HCT116 (cell line): ENCODE results near the gene AADAC. TPM values are rescaled to one million over a fixed set of nuclear protein-coding genes. Genes with fewer than 3 reads are reported as not detected.
"Not testable (repeated sequence)": the region's sequence is repeated elsewhere in the genome, so short reads cannot be mapped to it uniquely, and the experiment has no call there.

ENCODE experiments used
- ATAC-seq: fragments of 200-7000 bp; cut with Tn5 transposase; 2 replicates; pipeline ENCODE4 v1.9.1; 2020; ENCODE audit warnings: mild to moderate bottlenecking, moderate library complexity
- BruUV-seq: library from RNA; stranded (reverse); fragments of 400-500 nt; replicated peaks from 2 replicates; lab custom pipeline; 2021; lab: Mats Ljungman, UMichigan
- CTCF ChIA-PET: fragments of 300-600 bp; sonication (Branson Sonifier 250); formaldehyde crosslinking; loops from one replicate; lab custom pipeline; 2021; ENCODE audit warnings: antibody characterized with exemption; lab: Charles Lee
- POLR2A ChIA-PET: fragments of 300-600, 350-600 bp; sonication (Branson Sonifier 250); formaldehyde crosslinking; loops from one replicate; lab custom pipeline; 2021; ENCODE audit warnings: antibody characterized with exemption; lab: Charles Lee
- RAD21 ChIA-PET, 2 experiments: fragments of 300-600 bp; sonication (Branson Sonifier 250); formaldehyde crosslinking; loops; one replicate each; lab custom pipeline; 2023; ENCODE audit warnings: low total read pairs in 2 of 2; ENCODE audit not compliant: uncharacterized antibody in 2 of 2, unreplicated experiment in 2 of 2, low non-redundant PET in 1 of 2; lab: Charles Lee
- DNase-seq: peaks from one replicate; pipeline ENCODE4 v3.0.0-alpha.2; 2010; ENCODE audit warnings: low read depth, low spot score
- H2AFZ ChIP-seq: fragments of 200-600 bp; shearing (Covaris generic), sonication (generic); 2 replicates; pipeline ENCODE4 v1.6.1; 2017; ENCODE audit warnings: low read depth, mixed run types, mixed read lengths, antibody characterized with exemption, low read length; ENCODE audit not compliant: poor library complexity, severe bottlenecking
- H3K27ac ChIP-seq: 2 replicates; pipeline ENCODE4 v1.5.1; 2012; ENCODE audit warnings: low read depth, low read length
- H3K27me3 ChIP-seq: fragments of 200-600 bp; sonication (generic); 2 replicates; pipeline ENCODE4 v1.6.1; 2016; ENCODE audit warnings: mixed run types, low read length, mixed read lengths; ENCODE audit not compliant: insufficient read depth
- H3K36me3 ChIP-seq, 2 experiments: fragments of 200-500 bp in 1 of 2; fragments of 200-600 bp in 1 of 2; sonication (Bioruptor generic) in 1 of 2; sonication (generic) in 1 of 2; 2 replicates each; pipeline versions ENCODE4 v1.5.1 to v1.6.1; 2014 to 2016; ENCODE audit warnings: low read length in 2 of 2, inconsistent platforms in 1 of 2, mixed read lengths in 1 of 2, mixed run types in 1 of 2; ENCODE audit not compliant: insufficient read depth in 2 of 2, control insufficient read depth in 1 of 2
- H3K4me1 ChIP-seq, 2 experiments: fragments of 200-600 bp in 1 of 2; sonication (generic) in 1 of 2; 2 replicates each; pipeline versions ENCODE4 v1.5.1 to v1.6.1; 2012 to 2017; ENCODE audit warnings: low read length in 2 of 2, inconsistent platforms in 1 of 2, mild to moderate bottlenecking in 1 of 2, mixed read lengths in 1 of 2, mixed run types in 1 of 2, moderate library complexity in 1 of 2; ENCODE audit not compliant: insufficient read depth in 2 of 2, control insufficient read depth in 1 of 2
- H3K4me2 ChIP-seq: fragments of 200-600 bp; sonication (generic); 2 replicates; pipeline ENCODE4 v1.6.1; 2017; ENCODE audit warnings: mixed run types, low read length, mixed read lengths
- H3K4me3 ChIP-seq, 2 experiments: fragments of 200-600 bp in 1 of 2; sonication (generic) in 1 of 2; replicated peaks in 1 of 2; 2 replicates each; pipeline ENCODE4 v1.5.1; 2011 to 2016; ENCODE audit warnings: low read length in 2 of 2, control low read depth in 1 of 2, low read depth in 1 of 2, mild to moderate bottlenecking in 1 of 2, mixed read lengths in 1 of 2, mixed run types in 1 of 2
- H3K79me2 ChIP-seq: fragments of 200-600 bp; sonication (generic); 2 replicates; pipeline ENCODE4 v1.6.1; 2017; ENCODE audit warnings: mild to moderate bottlenecking, mixed run types, low read length, moderate library complexity, mixed read lengths; ENCODE audit not compliant: insufficient read depth
- H3K9ac ChIP-seq: fragments of 200-600 bp; sonication (generic); 2 replicates; pipeline ENCODE4 v1.6.1; 2016; ENCODE audit warnings: low read length, mixed read lengths
- H3K9me2 ChIP-seq: fragments of 200-600 bp; sonication (generic), shearing (Covaris generic); 2 replicates; pipeline ENCODE4 v1.6.1; 2017; ENCODE audit warnings: mixed run types, mild to moderate bottlenecking, moderate library complexity; ENCODE audit not compliant: insufficient read depth
- H3K9me3 ChIP-seq, 2 experiments: fragments of 200-500 bp in 1 of 2; fragments of 200-600 bp in 1 of 2; sonication (Bioruptor generic) in 1 of 2; sonication (generic) in 1 of 2; 2 replicates each; pipeline ENCODE4 v1.6.1; 2014 to 2017; ENCODE audit warnings: low read length in 2 of 2, mixed read lengths in 2 of 2, inconsistent platforms in 1 of 2, low read depth in 1 of 2, mild to moderate bottlenecking in 1 of 2, mixed run types in 1 of 2, moderate library complexity in 1 of 2; ENCODE audit not compliant: control insufficient read depth in 1 of 2, insufficient read depth in 1 of 2
- H4K20me1 ChIP-seq: fragments of 200-600 bp; sonication (generic), shearing (Covaris generic); 2 replicates; pipeline ENCODE4 v1.6.1; 2017; ENCODE audit warnings: mixed run types, mild to moderate bottlenecking, moderate library complexity; ENCODE audit not compliant: insufficient read depth
- CBX3 ChIP-seq: IDR thresholded peaks from 2 replicates; pipeline ENCODE4 v1.6.1; 2012; ENCODE audit warnings: low read depth
- EZH2phosphoT487 ChIP-seq: fragments of 200-600 bp; IDR thresholded peaks from 2 replicates; pipeline ENCODE4 v1.6.1; 2018; ENCODE audit warnings: antibody characterized with exemption, borderline replicate concordance
- intact Hi-C: fragments of 100-400 bp; cut with micrococcal nuclease; formaldehyde crosslinking; loops from 2 replicates; pipeline ENCODE4 v1.10.0; 2022
- total RNA-seq: library from RNA; stranded (reverse); gene quantifications from one replicate; pipeline ENCODE4 v1.2.1, GENCODE V29; 2021; ENCODE audit not compliant: unreplicated experiment
- TF ChIP-seq, protein P1 (sequence below), 3 experiments: fragments of 200-600 bp in 1 of 3; sonication (generic) in 1 of 3; IDR thresholded peaks in 2 of 3; conservative IDR thresholded peaks in 1 of 3; 2 replicates each; pipeline ENCODE4 v1.5.1; 2012 to 2017; ENCODE audit warnings: low read depth in 2 of 3, low read length in 2 of 3, antibody characterized with exemption in 1 of 3, borderline replicate concordance in 1 of 3, control low read depth in 1 of 3, mild to moderate bottlenecking in 1 of 3, mixed read lengths in 1 of 3, mixed run types in 1 of 3, moderate library complexity in 1 of 3; ENCODE audit not compliant: insufficient read depth in 1 of 3
- TF ChIP-seq, protein P2 (sequence below): IDR thresholded peaks from 2 replicates; pipeline ENCODE4 v1.6.1; 2012; ENCODE audit warnings: low read depth

The AADAC gene
- total RNA-seq, 1 experiment from 2014 or later, result 3.8 TPM

DNA sequence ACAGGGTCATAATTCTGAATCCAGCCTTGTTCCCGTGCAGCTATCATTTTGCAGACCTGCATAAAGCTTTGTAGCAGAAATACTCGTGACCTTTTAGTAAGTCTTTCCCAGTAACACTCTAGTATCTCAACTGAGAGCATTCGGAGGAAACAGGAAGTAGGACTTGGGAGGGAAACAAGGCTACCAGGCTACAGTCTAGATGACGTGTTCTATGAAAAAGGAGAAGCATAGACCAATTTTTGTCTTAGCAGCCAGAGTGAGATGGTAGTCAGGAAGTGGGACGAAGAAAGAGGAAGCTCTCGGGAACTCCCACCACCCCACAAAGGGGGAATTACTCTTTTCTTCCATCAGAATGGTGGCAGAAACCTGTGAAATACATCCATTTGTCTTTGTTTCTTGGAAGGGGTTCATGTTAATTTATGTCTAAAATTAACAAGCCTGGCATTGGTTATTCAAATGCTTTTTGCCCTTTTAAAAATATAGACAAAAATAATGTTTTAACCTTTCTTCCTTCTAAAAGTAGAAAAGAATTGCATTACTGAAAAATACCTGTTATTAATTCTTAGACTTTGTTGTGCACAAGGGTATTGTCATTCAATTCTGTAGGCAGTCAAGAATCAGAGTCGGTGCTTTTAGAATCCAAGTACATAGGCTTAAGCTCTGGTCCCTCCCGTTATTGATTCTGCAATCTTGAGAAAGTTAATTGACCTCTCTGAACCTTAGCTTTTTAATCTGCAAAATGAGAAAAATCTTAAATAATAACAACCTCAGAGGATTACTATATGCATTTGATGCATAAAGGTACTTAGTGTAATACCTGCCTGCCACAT, 57.9 kb downstream of the AADAC start (continued):
- TF ChIP-seq, protein P1, sequence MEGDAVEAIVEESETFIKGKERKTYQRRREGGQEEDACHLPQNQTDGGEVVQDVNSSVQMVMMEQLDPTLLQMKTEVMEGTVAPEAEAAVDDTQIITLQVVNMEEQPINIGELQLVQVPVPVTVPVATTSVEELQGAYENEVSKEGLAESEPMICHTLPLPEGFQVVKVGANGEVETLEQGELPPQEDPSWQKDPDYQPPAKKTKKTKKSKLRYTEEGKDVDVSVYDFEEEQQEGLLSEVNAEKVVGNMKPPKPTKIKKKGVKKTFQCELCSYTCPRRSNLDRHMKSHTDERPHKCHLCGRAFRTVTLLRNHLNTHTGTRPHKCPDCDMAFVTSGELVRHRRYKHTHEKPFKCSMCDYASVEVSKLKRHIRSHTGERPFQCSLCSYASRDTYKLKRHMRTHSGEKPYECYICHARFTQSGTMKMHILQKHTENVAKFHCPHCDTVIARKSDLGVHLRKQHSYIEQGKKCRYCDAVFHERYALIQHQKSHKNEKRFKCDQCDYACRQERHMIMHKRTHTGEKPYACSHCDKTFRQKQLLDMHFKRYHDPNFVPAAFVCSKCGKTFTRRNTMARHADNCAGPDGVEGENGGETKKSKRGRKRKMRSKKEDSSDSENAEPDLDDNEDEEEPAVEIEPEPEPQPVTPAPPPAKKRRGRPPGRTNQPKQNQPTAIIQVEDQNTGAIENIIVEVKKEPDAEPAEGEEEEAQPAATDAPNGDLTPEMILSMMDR (IDR thresholded peaks at IDR 0.05 in 2 of 3, conservative IDR thresholded peaks at IDR 0.05 in 1 of 3; ENCODE audit: borderline replicate concordance in 1 of 3, insufficient read depth in 1 of 3, low read depth in 2 of 3, low read length in 2 of 3), result no peak

DNA sequence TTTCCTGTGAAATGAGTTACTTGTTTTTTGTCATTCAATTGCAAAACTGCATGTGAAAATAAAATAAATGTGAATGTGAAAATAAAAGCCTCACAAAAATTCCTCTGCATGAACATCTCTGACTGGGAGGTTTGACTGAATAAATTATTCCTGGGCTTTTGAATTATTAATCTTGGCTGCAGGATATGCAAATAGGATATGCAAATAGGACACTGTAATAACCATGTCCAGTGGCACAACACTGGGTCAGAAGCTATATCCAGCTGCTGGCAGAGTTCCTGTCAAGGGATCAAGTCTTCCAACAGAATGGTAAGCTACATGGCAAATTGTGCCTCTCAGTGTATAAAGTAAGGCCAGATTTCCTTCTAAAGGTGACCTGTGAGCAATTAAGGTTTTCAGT, 59.5 kb downstream of the AADAC start, which contains the start of gene SUCNR1:
TSS of gene SUCNR1 (plus strand) at position 246 of the 400 bp plus-strand sequence. CDS start 6,250 bp downstream, outside the sequence.
- Histone ChIP-seq H3K4me1 (no peaks in the 10 kb centered on the region; a peak in 1 of 4 replicates), H3K36me3 (no peaks in the 10 kb centered on the region), H2AFZ (peak within 1 kb of the TSS; percentile 7)
- no peak for ATAC-seq
- no peak for TF ChIP-seq CBX3
- no peak for TF ChIP-seq EZH2phosphoT487
- TF ChIP-seq, protein P2, sequence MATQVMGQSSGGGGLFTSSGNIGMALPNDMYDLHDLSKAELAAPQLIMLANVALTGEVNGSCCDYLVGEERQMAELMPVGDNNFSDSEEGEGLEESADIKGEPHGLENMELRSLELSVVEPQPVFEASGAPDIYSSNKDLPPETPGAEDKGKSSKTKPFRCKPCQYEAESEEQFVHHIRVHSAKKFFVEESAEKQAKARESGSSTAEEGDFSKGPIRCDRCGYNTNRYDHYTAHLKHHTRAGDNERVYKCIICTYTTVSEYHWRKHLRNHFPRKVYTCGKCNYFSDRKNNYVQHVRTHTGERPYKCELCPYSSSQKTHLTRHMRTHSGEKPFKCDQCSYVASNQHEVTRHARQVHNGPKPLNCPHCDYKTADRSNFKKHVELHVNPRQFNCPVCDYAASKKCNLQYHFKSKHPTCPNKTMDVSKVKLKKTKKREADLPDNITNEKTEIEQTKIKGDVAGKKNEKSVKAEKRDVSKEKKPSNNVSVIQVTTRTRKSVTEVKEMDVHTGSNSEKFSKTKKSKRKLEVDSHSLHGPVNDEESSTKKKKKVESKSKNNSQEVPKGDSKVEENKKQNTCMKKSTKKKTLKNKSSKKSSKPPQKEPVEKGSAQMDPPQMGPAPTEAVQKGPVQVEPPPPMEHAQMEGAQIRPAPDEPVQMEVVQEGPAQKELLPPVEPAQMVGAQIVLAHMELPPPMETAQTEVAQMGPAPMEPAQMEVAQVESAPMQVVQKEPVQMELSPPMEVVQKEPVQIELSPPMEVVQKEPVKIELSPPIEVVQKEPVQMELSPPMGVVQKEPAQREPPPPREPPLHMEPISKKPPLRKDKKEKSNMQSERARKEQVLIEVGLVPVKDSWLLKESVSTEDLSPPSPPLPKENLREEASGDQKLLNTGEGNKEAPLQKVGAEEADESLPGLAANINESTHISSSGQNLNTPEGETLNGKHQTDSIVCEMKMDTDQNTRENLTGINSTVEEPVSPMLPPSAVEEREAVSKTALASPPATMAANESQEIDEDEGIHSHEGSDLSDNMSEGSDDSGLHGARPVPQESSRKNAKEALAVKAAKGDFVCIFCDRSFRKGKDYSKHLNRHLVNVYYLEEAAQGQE, result no peak
- TF ChIP-seq, protein P1 (IDR thresholded peaks at IDR 0.05 in 2 of 3, conservative IDR thresholded peaks at IDR 0.05 in 1 of 3; ENCODE audit: borderline replicate concordance in 1 of 3, insufficient read depth in 1 of 3, low read depth in 2 of 3, low read length in 2 of 3), result no peak
- TF ChIP-seq, all 23 proteins: peak for 0
- Histone ChIP-seq H3K9me2 (no peaks in the 10 kb centered on the region), H3K9me3 (no peaks in the 10 kb centered on the region), H3K4me2 (no peak within 1 kb of the TSS), H3K27me3 (no peaks in the 10 kb centered on the region), H4K20me1 (no peaks in the 10 kb centered on the region), H3K9ac (no peak within 1 kb of the TSS), H3K4me3 (no peak within 1 kb of the TSS), H3K27ac (no peak within 1 kb of the TSS), H3K79me2 (no peaks in the 10 kb centered on the region)
- CTCF ChIA-PET, result no interaction called here
- intact Hi-C loops, result no loop called here
- RAD21 ChIA-PET, result no interaction called here
- POLR2A ChIA-PET, result no interaction called here
- no TSS peak for BruUV-seq
- no peak for DNase-seq

DNA sequence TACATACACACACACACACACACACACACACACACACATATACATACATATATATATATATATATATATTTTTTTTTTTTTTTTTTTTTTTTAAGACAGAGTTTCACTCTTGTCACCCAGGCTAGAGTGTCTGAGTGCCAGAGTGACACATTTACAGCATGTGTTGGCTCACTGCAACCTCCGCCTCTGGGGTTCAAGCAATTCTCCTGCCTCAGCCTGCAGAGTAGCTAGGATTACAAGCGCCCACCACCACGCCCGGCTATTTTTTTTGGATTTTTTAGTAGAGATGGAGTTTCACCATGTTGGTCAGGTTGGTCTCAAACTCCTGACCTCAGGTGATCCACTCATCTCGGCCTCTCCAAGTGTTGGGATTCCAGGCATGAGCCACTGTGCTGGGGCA, 60.2 kb downstream of the AADAC start:
- H4K20me1 ChIP-seq, H3K9me3 ChIP-seq, H3K79me2 ChIP-seq, H3K4me3 ChIP-seq, H3K27ac ChIP-seq, H3K9ac ChIP-seq, RAD21 ChIA-PET, H3K27me3 ChIP-seq, ATAC-seq, H3K4me2 ChIP-seq, CTCF ChIA-PET, DNase-seq, H3K9me2 ChIP-seq, H3K4me1 ChIP-seq, BruUV-seq, intact Hi-C loops, POLR2A ChIA-PET, H2AFZ ChIP-seq, H3K36me3 ChIP-seq: not testable (repeated sequence)
